GM12872 (cell line): ENCODE results near the gene ZC3H7B.

Experiments used
- CTCF ChIP-seq: IDR thresholded peaks from 3 replicates; pipeline ENCODE4 v1.5.1; 2011; ENCODE audit warnings: low read depth, mild to moderate bottlenecking, low read length, moderate library complexity; ENCODE audit not compliant: insufficient read depth

Gene ZC3H7B

GRCh38 chr22:41382610-41383009, 81.3 kb downstream of the ZC3H7B start:
- no peak for TF ChIP-seq CTCF

GRCh38 chr22:41383085-41383484, 81.8 kb downstream of the ZC3H7B start:
- no peak for TF ChIP-seq CTCF

GRCh38 chr22:41384128-41384527, 82.8 kb downstream of the ZC3H7B start:
- TF ChIP-seq CTCF, result no peak

GRCh38 chr22:41387341-41387740, 86.0 kb downstream of the ZC3H7B start:
- no peak for TF ChIP-seq CTCF

GRCh38 chr22:41394012-41394356, 92.7 kb downstream of the ZC3H7B start:
- no peak for TF ChIP-seq CTCF

- no peak for TF ChIP-seq CTCF
Measured at GRCh38 chr22:41395531-41396240, 94.4 kb downstream of the ZC3H7B start.

GRCh38 chr22:41397143-41397811, 96.0 kb downstream of the ZC3H7B start:
- no peak for TF ChIP-seq CTCF
